ENCODE data around the gene SAMD11. TPM values are rescaled to one million over a fixed set of nuclear protein-coding genes. Genes with fewer than 3 reads are reported as not detected.

Gene SAMD11
- polyA plus RNA-seq, 1 donor from 2014 or later: 21.6 TPM

DNA sequence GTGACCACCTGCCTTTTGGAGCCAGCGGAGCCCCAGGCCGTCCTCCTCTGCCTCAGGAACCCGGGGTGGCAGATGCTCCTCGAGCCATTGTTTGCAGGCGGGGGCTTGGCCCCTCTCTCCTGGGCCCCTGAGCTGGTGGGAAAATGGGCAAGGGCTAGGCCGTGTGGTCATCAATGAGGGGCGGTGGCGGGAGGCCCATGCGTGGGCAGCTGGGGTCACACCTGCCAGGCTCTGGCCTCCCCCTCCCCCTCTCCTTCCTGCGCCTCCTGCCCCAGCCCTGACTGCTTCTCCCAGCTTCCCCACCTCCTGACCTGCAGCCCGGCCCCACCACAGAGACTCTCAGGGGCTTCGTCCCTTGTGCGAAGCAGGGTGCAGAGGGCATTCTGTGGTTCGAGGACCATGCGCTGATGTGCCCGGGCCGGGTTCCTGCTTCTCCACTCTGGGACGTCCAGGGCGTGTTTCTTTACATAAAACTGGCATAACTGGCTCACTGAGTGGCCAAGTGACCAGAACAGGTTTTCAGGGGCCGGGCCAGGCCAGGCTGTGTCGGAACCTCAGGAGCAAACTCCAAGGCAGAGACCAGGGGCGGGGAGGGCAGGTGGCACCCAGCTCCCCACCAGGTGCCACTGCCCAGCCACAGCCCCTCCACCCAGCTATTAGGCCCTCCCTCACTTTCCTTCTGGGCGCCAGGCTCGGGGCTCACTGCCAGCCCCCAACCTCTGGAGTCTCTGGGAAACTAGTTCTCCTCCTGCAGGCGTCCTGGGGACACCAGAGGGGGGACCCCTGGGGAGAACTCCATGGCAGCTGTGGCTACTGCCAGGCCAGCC lies 9.3 kb downstream of the SAMD11 start:
- no peaks in the 10 kb centered on the region for H3K9me3 ChIP-seq (ENCODE audit: low read length)
- H3K9ac ChIP-seq (ENCODE audit: low read length): no peak overlapping the region
- no peak overlapping the region for H3K27ac ChIP-seq (ENCODE audit: low read length)
- no peak overlapping the region for H2AFZ ChIP-seq (ENCODE audit: low read depth, low read length)
- H3K4me3 ChIP-seq (ENCODE audit: low read length): no peak overlapping the region
- no peaks in the 10 kb centered on the region for H3K79me2 ChIP-seq (replicated peaks; ENCODE audit: insufficient read depth, low read length)
- H3F3A ChIP-seq (ENCODE audit: insufficient read depth, low read length, poor library complexity, severe bottlenecking): no peaks in the 10 kb centered on the region
- no peaks in the 10 kb centered on the region for H4K20me1 ChIP-seq (ENCODE audit: insufficient read depth)
- peaks cover 51% of the 10 kb centered on the region for H3K27me3 ChIP-seq (ENCODE audit: insufficient read depth, low read depth, low read length)
- no peak overlapping the region for H3K4me2 ChIP-seq (ENCODE audit: low read length)
- no peaks in the 10 kb centered on the region for H3K9me2 ChIP-seq (ENCODE audit: insufficient read depth, low read length)
- H3K36me3 ChIP-seq (ENCODE audit: insufficient read depth, low read length): no peaks in the 10 kb centered on the region
- TF ChIP-seq EZH2 (IDR thresholded peaks at IDR 0.05; ENCODE audit: borderline replicate concordance, insufficient read depth, low read length, poor library complexity, severe bottlenecking): no peak
- TF ChIP-seq RAD21 (conservative IDR thresholded peaks at IDR 0.05): no peak
- no peak for TF ChIP-seq POLR2AphosphoS5 (IDR thresholded peaks at IDR 0.05)
- TF ChIP-seq TAF1 (IDR thresholded peaks at IDR 0.05; ENCODE audit: low read depth): no peak
- no peak for TF ChIP-seq MXI1 (conservative IDR thresholded peaks at IDR 0.05; ENCODE audit: poor library complexity, severe bottlenecking)
- no peak for TF ChIP-seq CTCF (IDR thresholded peaks at IDR 0.05; ENCODE audit: poor library complexity, severe bottlenecking)
- no peak for TF ChIP-seq EP300 (conservative IDR thresholded peaks at IDR 0.05; ENCODE audit: poor library complexity, severe bottlenecking)
- no peak for TF ChIP-seq SMC3 (conservative IDR thresholded peaks at IDR 0.05; ENCODE audit: poor library complexity)
- TF ChIP-seq, protein P1, sequence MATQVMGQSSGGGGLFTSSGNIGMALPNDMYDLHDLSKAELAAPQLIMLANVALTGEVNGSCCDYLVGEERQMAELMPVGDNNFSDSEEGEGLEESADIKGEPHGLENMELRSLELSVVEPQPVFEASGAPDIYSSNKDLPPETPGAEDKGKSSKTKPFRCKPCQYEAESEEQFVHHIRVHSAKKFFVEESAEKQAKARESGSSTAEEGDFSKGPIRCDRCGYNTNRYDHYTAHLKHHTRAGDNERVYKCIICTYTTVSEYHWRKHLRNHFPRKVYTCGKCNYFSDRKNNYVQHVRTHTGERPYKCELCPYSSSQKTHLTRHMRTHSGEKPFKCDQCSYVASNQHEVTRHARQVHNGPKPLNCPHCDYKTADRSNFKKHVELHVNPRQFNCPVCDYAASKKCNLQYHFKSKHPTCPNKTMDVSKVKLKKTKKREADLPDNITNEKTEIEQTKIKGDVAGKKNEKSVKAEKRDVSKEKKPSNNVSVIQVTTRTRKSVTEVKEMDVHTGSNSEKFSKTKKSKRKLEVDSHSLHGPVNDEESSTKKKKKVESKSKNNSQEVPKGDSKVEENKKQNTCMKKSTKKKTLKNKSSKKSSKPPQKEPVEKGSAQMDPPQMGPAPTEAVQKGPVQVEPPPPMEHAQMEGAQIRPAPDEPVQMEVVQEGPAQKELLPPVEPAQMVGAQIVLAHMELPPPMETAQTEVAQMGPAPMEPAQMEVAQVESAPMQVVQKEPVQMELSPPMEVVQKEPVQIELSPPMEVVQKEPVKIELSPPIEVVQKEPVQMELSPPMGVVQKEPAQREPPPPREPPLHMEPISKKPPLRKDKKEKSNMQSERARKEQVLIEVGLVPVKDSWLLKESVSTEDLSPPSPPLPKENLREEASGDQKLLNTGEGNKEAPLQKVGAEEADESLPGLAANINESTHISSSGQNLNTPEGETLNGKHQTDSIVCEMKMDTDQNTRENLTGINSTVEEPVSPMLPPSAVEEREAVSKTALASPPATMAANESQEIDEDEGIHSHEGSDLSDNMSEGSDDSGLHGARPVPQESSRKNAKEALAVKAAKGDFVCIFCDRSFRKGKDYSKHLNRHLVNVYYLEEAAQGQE (IDR thresholded peaks at IDR 0.05; ENCODE audit: borderline replicate concordance): no peak

- Histone ChIP-seq H3K79me2 (replicated peaks; ENCODE audit: insufficient read depth, low read length) (no peaks in the 10 kb centered on the region), H3K4me2 (ENCODE audit: low read length) (no peak overlapping the region), H3K36me3 (ENCODE audit: insufficient read depth, low read length) (no peaks in the 10 kb centered on the region), H3K9me3 (ENCODE audit: low read length) (no peaks in the 10 kb centered on the region), H3K9ac (ENCODE audit: low read length) (no peak overlapping the region), H4K20me1 (ENCODE audit: insufficient read depth) (no peaks in the 10 kb centered on the region), H3K27ac (ENCODE audit: low read length) (no peak overlapping the region), H2AFZ (ENCODE audit: low read depth, low read length) (no peak overlapping the region), H3K4me3 (ENCODE audit: low read length) (no peak overlapping the region), H3K9me2 (ENCODE audit: insufficient read depth, low read length) (no peaks in the 10 kb centered on the region), H3K27me3 (ENCODE audit: insufficient read depth, low read depth, low read length) (peaks cover 49% of the 10 kb centered on the region), H3F3A (ENCODE audit: insufficient read depth, low read length, poor library complexity, severe bottlenecking) (no peaks in the 10 kb centered on the region)
- TF ChIP-seq TAF1 (IDR thresholded peaks at IDR 0.05; ENCODE audit: low read depth) (no peak), SMC3 (conservative IDR thresholded peaks at IDR 0.05; ENCODE audit: poor library complexity) (no peak), EP300 (conservative IDR thresholded peaks at IDR 0.05; ENCODE audit: poor library complexity, severe bottlenecking) (no peak), POLR2AphosphoS5 (IDR thresholded peaks at IDR 0.05) (no peak), CTCF (IDR thresholded peaks at IDR 0.05; ENCODE audit: poor library complexity, severe bottlenecking) (no peak), RAD21 (conservative IDR thresholded peaks at IDR 0.05) (no peak), EZH2 (IDR thresholded peaks at IDR 0.05; ENCODE audit: borderline replicate concordance, insufficient read depth, low read length, poor library complexity, severe bottlenecking) (no peak), MXI1 (conservative IDR thresholded peaks at IDR 0.05; ENCODE audit: poor library complexity, severe bottlenecking) (no peak)
- TF ChIP-seq, protein P1 (IDR thresholded peaks at IDR 0.05; ENCODE audit: borderline replicate concordance): no peak
Measured at GRCh38 chr1:933603-933940, 9.8 kb downstream of the SAMD11 start.

All from neural cell (in vitro differentiated cells).